GM19324 (cell line): Measurements from ENCODE around the gene TST.
A peak's percentile ranks its signal among the peaks of the same experiment; 100 is the strongest.

Source experiments
- ATAC-seq: cut with Tn5 transposase; IDR thresholded peaks from one replicate; pipeline ENCODE4 v1.9.1; 2021; ENCODE audit warnings: mild to moderate bottlenecking, moderate library complexity; ENCODE audit not compliant: unreplicated experiment, low FRiP score

TST gene

GRCh38 chr22:37019309-37020191 lies at the start of gene TST, which contains the start of gene MPST:
Gene TST (minus strand): TSS chr22:37019447. CDS start chr22:37018732, 715 bp downstream.
Gene MPST (plus strand): TSS chr22:37019742. CDS start chr22:37019837, 95 bp downstream.
- peak; percentile 71 for ATAC-seq

DNA sequence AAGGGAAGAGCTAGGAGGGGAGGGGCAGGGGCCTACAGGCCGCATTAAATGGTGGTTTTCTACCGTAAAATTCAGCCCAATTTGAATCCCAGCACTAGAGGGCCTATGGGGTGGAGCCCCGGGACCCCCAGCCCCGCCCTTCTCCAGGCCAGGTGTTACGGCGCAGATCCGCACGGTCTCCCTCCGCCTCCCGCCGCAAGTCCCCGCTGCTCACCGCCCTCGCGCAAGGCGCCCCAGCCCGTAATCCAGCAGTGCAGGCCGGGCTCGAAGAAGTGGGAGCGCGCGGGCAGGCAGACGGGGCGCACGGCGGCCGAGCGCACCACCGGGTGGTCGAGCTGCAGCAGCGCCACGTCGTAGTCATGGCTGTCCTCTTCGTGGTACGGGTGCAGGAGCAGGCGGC lies 49.6 kb upstream of the TST start:
- no peak for ATAC-seq

DNA sequence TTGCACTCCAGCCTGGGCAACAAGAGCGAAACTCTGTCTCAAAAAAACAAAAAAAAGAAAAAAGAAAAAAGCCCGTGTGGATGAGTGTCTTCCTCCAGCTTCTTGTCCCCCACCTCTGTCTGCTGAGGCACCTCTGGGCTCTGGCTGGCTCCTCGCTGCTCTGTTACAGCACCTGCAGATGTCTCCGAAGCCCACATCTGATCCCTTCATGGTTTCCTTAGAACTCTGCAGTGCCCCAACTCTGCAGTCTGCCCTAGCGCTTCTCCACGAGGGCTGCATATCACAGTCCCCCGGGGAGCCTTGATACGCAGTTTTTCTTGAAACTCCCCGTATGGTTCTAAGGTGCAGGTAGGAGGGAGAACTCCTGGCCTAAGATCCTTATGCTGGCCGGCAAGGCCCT lies 48.2 kb upstream of the TST start:
- no peak for ATAC-seq

GRCh38 chr22:37065961-37066360 lies 46.7 kb upstream of the TST start:
- ATAC-seq = no peak

- ATAC-seq = no peak
These were observed 45.9 kb upstream of the TST start for GRCh38 chr22:37065180-37065579.

GRCh38 chr22:37064553-37064952 lies 45.3 kb upstream of the TST start:
- ATAC-seq = no peak

DNA sequence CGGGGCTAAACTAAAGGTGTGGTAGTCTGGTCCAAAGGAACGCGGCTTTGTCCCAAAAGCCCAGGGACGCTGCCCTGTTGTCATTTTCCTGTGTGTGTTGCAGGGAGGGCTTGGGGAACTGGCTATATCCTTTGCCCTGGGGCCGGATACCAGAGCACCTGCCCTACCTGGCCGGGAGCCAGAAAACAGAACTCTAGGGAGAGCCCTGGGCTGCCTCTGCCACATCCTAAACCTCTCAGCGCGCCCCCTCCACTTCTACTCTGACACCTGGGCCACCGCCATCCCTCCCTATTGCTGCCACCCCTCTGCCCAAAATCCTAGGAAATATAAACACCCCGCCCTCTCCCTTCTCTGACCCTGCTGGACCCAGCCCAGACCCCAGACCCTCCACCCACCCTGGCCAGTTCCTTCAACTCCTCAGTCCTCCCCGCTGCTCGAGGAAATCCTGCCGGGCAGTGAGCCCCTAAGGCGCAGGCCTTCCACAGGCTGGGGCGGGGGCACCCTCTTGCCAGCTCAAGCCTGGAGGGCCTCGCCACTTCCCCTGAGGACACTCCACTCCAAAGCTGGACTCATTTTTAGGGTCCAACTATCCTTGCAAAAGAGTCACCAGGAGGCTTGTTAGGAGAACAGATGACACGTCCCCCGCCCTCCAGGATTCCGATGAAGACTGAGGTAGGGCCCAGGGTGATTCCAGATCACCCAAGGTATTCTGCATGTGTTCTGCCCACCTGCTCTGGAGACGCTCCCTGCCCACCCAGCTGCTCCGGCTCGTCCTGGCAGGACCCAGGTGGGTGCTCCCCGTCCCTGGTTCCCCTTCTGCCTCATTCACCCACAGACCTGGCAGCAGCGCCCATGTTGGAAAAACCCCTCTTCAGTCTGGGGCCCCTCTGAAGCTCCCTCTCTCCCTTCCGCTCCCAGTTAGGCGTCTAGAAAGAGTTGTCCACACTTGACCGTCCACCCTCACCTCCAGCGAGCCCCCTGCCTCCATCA lies 44.5 kb upstream of the TST start:
- no peak for ATAC-seq

DNA sequence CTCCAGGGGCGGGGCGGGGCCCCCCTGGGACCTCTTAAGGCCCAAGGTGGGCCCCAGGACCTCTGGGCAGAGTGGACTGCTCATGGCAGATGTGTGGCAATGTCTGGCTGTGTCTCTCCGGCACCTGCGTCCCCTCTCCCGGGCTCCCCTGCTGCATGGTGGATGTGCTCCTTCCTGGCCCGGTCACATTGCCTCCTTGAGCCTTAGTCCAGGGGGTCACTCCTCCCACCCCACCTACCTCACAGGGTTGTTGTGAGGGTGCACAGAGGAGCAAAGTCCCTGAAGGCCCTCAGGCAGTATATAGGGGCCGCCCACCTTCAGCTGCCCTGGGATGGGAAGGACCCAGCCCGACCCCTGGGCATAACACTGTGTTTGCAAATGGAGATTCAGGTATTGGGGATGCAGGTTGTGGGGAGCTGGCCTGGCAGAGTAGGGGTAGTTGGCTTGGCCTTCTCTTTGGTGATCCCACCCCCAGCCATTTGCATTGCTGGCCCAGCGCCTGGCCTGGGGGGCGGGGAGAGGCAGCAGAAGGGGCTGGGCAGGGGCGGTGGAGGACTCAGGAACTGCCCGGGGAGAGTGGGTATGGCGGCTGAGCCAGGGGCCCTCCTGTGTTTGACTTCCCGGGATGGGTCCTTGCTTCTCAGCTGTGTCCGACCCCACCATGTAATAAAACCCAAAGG lies 43.6 kb upstream of the TST start:
- ATAC-seq = no peak

DNA sequence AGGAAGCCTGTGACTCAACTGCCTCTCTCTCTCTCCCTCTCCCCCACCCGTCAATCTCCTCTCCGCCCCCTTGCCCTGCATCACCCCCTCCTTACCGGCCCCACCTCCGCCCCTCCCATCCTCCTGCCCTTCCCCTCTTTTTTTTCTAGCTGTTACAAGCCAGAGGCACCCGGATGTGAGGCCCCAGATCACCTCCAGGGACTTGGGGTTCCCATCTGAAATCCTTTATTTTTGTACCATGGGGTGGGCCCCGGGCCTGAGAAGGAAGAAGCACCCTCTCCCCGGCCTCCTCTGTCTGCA lies 43.1 kb upstream of the TST start:
- no peak for ATAC-seq

GRCh38 chr22:37061611-37062375 lies 42.5 kb upstream of the TST start:
- no peak for ATAC-seq

DNA sequence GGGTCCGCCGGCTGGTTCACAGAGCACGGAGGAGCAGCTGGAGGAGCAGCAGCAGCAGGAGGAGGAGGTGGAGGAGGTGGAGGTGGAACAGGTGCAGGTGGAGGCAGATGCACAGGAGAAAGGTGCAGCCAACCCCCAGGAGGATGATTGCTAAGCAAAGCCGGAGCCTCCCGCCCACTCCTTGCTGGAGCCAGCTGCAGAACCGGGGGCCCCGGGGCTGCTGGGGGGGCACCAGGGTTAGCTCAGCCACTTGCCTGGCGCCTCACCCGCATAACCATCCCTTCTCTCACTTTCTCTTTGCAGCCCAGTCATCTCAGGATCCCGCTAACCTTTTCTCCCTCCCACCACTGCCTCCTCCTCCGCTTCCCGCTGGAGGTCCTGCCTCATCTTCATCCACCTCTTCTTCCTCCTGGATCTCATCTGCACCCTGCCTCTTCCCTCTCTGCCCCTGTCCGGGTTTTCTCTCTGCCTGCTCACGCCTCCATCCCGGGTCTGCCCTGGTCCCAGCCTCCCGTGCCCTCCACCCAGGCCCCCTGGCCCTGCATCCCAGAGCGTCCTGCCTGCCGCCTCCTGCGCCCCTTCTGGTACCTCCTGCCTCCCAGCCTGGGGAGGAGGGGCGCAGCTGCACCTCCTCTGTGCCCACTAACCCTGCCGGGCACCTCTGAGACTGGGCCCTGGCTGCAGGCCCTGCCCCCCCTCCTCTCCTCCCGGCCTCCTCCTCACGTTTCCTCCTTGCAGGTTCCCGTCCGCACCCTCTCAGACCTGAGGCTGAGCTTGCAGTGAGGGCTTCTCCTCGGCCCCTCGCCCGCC lies 41.8 kb upstream of the TST start:
- no peak for ATAC-seq

DNA sequence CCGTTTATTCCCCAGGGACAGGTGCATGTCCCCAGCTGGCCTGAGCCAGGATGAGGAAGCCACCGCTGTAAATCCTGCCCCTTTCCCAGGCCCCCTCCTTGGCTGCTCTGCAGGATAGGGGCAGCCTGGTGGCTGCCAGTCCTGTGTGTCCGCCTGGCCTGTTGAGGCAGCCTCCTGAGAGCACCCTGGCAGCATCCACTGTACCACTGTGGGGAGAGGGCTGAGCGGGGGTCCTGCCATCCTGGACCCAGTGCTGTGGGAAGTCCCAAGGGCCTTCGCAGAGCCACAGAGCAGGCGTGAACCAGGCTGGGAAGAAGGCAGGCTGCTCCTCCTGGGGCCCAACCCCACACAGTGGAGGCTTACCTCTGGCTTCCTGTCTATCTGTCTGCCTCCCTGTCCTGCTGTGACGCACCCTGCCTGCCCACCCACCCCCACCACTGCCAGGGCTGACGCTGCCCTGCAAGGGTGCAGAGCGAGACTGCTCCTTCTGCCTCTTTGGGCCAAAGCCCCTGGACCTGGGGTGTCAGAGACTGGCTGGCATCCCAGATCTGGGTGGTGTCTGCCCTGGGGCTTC lies 40.7 kb upstream of the TST start:
- no peak for ATAC-seq

- no peak for ATAC-seq
These were observed 39.9 kb upstream of the TST start for GRCh38 chr22:37058917-37059701.

DNA sequence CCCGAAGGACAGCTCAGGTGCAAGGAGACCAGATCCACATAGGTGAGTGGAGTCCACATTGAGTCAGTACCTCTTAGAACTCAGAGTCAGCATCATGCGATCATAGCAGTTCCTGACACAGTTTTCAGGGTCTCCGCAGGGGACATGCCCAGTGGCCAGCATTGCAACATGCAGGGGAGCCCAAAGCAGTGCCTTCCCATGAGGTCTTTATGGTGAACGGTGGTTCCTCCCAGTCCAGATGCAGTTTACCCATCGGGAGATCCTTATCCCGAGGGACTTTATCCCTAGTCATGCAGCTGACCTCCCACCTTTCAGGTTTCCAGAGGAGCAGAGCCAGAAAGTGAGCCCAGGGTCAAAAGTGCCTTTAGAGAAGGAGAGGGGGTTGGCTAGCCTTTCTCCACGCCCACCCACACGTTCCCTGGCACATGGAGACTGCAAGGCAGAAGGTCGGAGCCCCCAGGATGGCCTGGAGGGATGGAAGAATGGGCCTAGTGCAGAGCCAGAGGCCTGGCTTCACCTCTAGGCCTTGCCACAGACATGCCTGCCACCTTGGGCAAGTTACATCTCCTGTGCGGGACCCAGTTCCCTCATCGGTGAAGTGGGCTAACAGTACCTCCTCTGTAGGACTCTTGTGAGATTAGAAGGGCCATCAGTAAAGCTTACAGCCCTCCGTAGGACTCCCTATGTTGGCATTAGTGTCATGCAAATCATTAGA lies 38.7 kb upstream of the TST start:
- no peak for ATAC-seq

- no peak for ATAC-seq
These were observed 38.0 kb upstream of the TST start for GRCh38 chr22:37057226-37057625.

- no peak for ATAC-seq
These were observed 37.0 kb upstream of the TST start for GRCh38 chr22:37056246-37056645.

- no peak for ATAC-seq
These were observed 35.5 kb upstream of the TST start for GRCh38 chr22:37054600-37055365.
